Stimulated activated naive CD8-positive, alpha-beta T cell treated with anti-CD3 and anti-CD28 coated beads, Interleukin-15, Interleukin-2, amounts not matched to agents 100 U/mL and 50 U/mL, for 24 hours (primary cell): ENCODE data around the gene RIBC2.

ENCODE experiments used
- ATAC-seq: fragments of 150-1000 bp; cut with Tn5 transposase; one replicate; pipeline ENCODE4 v1.10.0; 2021
- DNase-seq: peaks from one replicate; pipeline ENCODE4 v3.0.0; 2021

Gene RIBC2

GRCh38 chr22:45473626-45474237 lies 60.2 kb downstream of the RIBC2 start:
- no peak for DNase-seq
- ATAC-seq: no peak

GRCh38 chr22:45475063-45475747 lies 61.7 kb downstream of the RIBC2 start:
- ATAC-seq (no peak), DNase-seq (no peak)

GRCh38 chr22:45475851-45476514 lies 62.5 kb downstream of the RIBC2 start:
- ATAC-seq: no peak
- DNase-seq: no peak

- no peak for ATAC-seq
Measured at GRCh38 chr22:45476814-45477213, 63.3 kb downstream of the RIBC2 start.

GRCh38 chr22:45477366-45478107 lies 64.0 kb downstream of the RIBC2 start:
- DNase-seq (no peak), ATAC-seq (no peak)

More at GRCh38 chr22:45476814-45477213, 63.3 kb downstream of the RIBC2 start:
- DNase-seq: no peak

GRCh38 chr22:45478108-45478771 lies 64.7 kb downstream of the RIBC2 start:
- DNase-seq: no peak
- no peak for ATAC-seq

GRCh38 chr22:45480717-45481116 lies 67.2 kb downstream of the RIBC2 start:
- no peak for ATAC-seq
- DNase-seq: no peak

GRCh38 chr22:45481661-45482060 lies 68.2 kb downstream of the RIBC2 start:
- DNase-seq (no peak), ATAC-seq (no peak)
